Measurements from ENCODE around the gene SORCS2. TPM values are rescaled to one million over a fixed set of nuclear protein-coding genes. Genes with fewer than 3 reads are reported as not detected.

SORCS2 gene
- total and polyA plus RNA-seq, 2 of the 4 experiments (the other 2 are of a cell fraction), result 0.36 to 0.62 TPM

- POLR2A ChIA-PET (ENCODE audit: unreplicated experiment), result no interaction called here
Measured at GRCh38 chr4:7737752-7738457, 545.6 kb downstream of the SORCS2 start.

More at GRCh38 chr4:7737752-7738457, 545.6 kb downstream of the SORCS2 start:
- H2AFZ ChIP-seq (replicated peaks; ENCODE audit: low read length, poor library complexity), result peak overlapping the region; percentile 41
- no peak overlapping the region for H3K14ac ChIP-seq (replicated peaks; ENCODE audit: low read depth, low read length)
- in situ Hi-C loops (cut with MboI; ENCODE audit: low sequenced_read_pairs) (no loop called here), intact Hi-C loops (cut with micrococcal nuclease) (no loop called here), dilution Hi-C loops (cut with HindIII; ENCODE audit: low sequenced_read_pairs, unreplicated experiment) (no loop called here)
- H3K18ac ChIP-seq (ENCODE audit: low read depth, low read length), result no peak overlapping the region
- H2AK5ac ChIP-seq (ENCODE audit: low read depth, low read length), result no peak overlapping the region
- H3K4me1 ChIP-seq (ENCODE audit: control insufficient read depth, insufficient read depth, low read length), result no peaks in the 10 kb centered on the region
- no peak overlapping the region for H3K4me3 ChIP-seq (ENCODE audit: insufficient read depth, low read depth, low read length)
- H4K5ac ChIP-seq (ENCODE audit: low read depth, low read length), result no peak overlapping the region
- H3K36me3 ChIP-seq (ENCODE audit: control insufficient read depth, insufficient read depth, low read length), result no peaks in the 10 kb centered on the region
- TF ChIP-seq MXI1 (IDR thresholded peaks at IDR 0.05; ENCODE audit: borderline replicate concordance, low read depth, low read length), result no peak
- no peak for TF ChIP-seq RFX5 (IDR thresholded peaks at IDR 0.05; ENCODE audit: low read depth, low read length)
- TF ChIP-seq RAD21 (IDR thresholded peaks at IDR 0.05; ENCODE audit: low read length), result no peak
- no peak overlapping the region for H3K23ac ChIP-seq (ENCODE audit: low read depth, low read length)
- no peak for DNase-seq
- H3K79me1 ChIP-seq (ENCODE audit: low read depth in 1 of 2, low read length in 2 of 2), result no peaks in the 10 kb centered on the region
- H2BK15ac ChIP-seq (ENCODE audit: low read depth, low read length), result no peak overlapping the region
- no peak overlapping the region for H3K9ac ChIP-seq (ENCODE audit: low read depth, low read length)
- no peaks in the 10 kb centered on the region for H3K9me3 ChIP-seq (ENCODE audit: control insufficient read depth, insufficient read depth, low read length)
- no peak overlapping the region for H4K91ac ChIP-seq (ENCODE audit: insufficient read depth, low read depth, low read length)
- CTCF ChIA-PET, result no interaction called here
- no peak overlapping the region for H2BK20ac ChIP-seq (ENCODE audit: low read depth, low read length)
- no peaks in the 10 kb centered on the region; the same call in 1 of the 2 replicates for H4K20me1 ChIP-seq (ENCODE audit: insufficient read depth, low read length)
- H3K27ac ChIP-seq (ENCODE audit: insufficient read depth, low read length), result no peak overlapping the region
- no peak overlapping the region for H2BK120ac ChIP-seq (ENCODE audit: low read depth, low read length)
- peaks cover 13% of the 10 kb centered on the region; the same call in 1 of the 2 replicates for H3K27me3 ChIP-seq (ENCODE audit: control insufficient read depth, insufficient read depth, low read length)
- H4K8ac ChIP-seq (ENCODE audit: low read depth in 2 of 2, low read length in 2 of 2), result no peak overlapping the region
- H3K4ac ChIP-seq (ENCODE audit: low read depth, low read length), result no peak overlapping the region
- no peak overlapping the region for H2AK9ac ChIP-seq (replicated peaks; ENCODE audit: low read depth, low read length, poor library complexity)
- ATAC-seq (ENCODE audit: low read depth), result no peak
- BruUV-seq (replicated peaks), result no TSS peak
- H2BK5ac ChIP-seq (ENCODE audit: low read depth, low read length, poor library complexity, severe bottlenecking), result no peak overlapping the region
- no peaks in the 10 kb centered on the region for H3K9me1 ChIP-seq (ENCODE audit: insufficient read depth, low read length)
- WGBS, 2 experiments (ENCODE audit: extremely low coverage in 2 of 2, insufficient read length in 1 of 2), result 93% methylated on average over 8 of the region's 19 CpGs; no CpG with 5 or more reads in 1 of the 2 experiments
- H3K4me2 ChIP-seq (ENCODE audit: low read depth, low read length), result no peak overlapping the region
- no peak overlapping the region for H3K56ac ChIP-seq (ENCODE audit: extremely low read depth, insufficient read depth, low read length)
